ENCODE results near the gene SPAG8. TPM values are rescaled to one million over a fixed set of nuclear protein-coding genes. Genes with fewer than 3 reads are reported as not detected.

Gene SPAG8
- total and polyA plus RNA-seq, 2 donors from 2014 or later: 2.4 to 6.1 TPM

GRCh38 chr9:35852267-35852815, 40.3 kb upstream of the SPAG8 start:
- DNase-seq: peak in 1 of 5 donors; percentile 26
- no peaks in the 10 kb centered on the region for H3K27me3 ChIP-seq (ENCODE audit: control insufficient read depth, insufficient read depth, low read length)
- H3K4me3 ChIP-seq (ENCODE audit: low read length in 3 of 3): no peak overlapping the region
- no peak for FAIRE-seq
- H3K9ac ChIP-seq (ENCODE audit: low read length in 3 of 3): no peak overlapping the region
- no peaks in the 10 kb centered on the region for H3K4me1 ChIP-seq (ENCODE audit: control insufficient read depth in 2 of 3, insufficient read depth in 2 of 3, low read depth in 1 of 3, low read length in 3 of 3)
- TF ChIP-seq CTCF (IDR thresholded peaks at IDR 0.05; ENCODE audit: borderline replicate concordance, extremely low read depth, insufficient read depth): no peak
- H3K27ac ChIP-seq (ENCODE audit: low read depth in 2 of 2, low read length in 2 of 2): no peak overlapping the region
- intact Hi-C loops (cut with DNase I): no loop called here
- peaks cover 0 to under 1% (median 0%) of the 10 kb centered on the region in 3 donors for H3K36me3 ChIP-seq (ENCODE audit: control insufficient read depth in 2 of 3, insufficient read depth in 3 of 3, low read length in 3 of 3)
- H3K9me3 ChIP-seq (ENCODE audit: control insufficient read depth in 2 of 3, insufficient read depth in 1 of 3, low read length in 3 of 3): no peaks in the 10 kb centered on the region

GRCh38 chr9:35847792-35848572, 35.9 kb upstream of the SPAG8 start:
- Histone ChIP-seq H3K9ac (ENCODE audit: low read length in 3 of 3) (no peak overlapping the region), H3K9me3 (ENCODE audit: control insufficient read depth in 2 of 3, insufficient read depth in 1 of 3, low read length in 3 of 3) (no peaks in the 10 kb centered on the region), H3K4me3 (ENCODE audit: low read length in 3 of 3) (no peak overlapping the region), H3K27me3 (ENCODE audit: control insufficient read depth, insufficient read depth, low read length) (no peaks in the 10 kb centered on the region), H3K27ac (ENCODE audit: low read depth in 2 of 2, low read length in 2 of 2) (no peak overlapping the region), H3K4me1 (ENCODE audit: control insufficient read depth in 2 of 3, insufficient read depth in 2 of 3, low read depth in 1 of 3, low read length in 3 of 3) (peaks cover 3 to 9% (median 3%) of the 10 kb centered on the region in 3 donors), H3K36me3 (ENCODE audit: control insufficient read depth in 2 of 3, insufficient read depth in 3 of 3, low read length in 3 of 3) (peaks cover 0 to 5% (median 0%) of the 10 kb centered on the region in 3 donors)
- DNase-seq: no peak
- FAIRE-seq: no peak
- TF ChIP-seq CTCF (IDR thresholded peaks at IDR 0.05; ENCODE audit: borderline replicate concordance, extremely low read depth, insufficient read depth): no peak
- intact Hi-C loops (cut with DNase I): no loop called here

- peaks cover 3 to 9% (median 3%) of the 10 kb centered on the region in 3 donors for H3K4me1 ChIP-seq (ENCODE audit: control insufficient read depth in 2 of 3, insufficient read depth in 2 of 3, low read depth in 1 of 3, low read length in 3 of 3)
- TF ChIP-seq CTCF (IDR thresholded peaks at IDR 0.05; ENCODE audit: borderline replicate concordance, extremely low read depth, insufficient read depth): no peak
- no peak overlapping the region for H3K27ac ChIP-seq (ENCODE audit: low read depth in 2 of 2, low read length in 2 of 2)
- no peak overlapping the region for H3K9ac ChIP-seq (ENCODE audit: low read length in 3 of 3)
- intact Hi-C loops (cut with DNase I): no loop called here
- DNase-seq: peak in 4 of 5 donors; percentile 37 to 65 (median 46)
- no peaks in the 10 kb centered on the region for H3K9me3 ChIP-seq (ENCODE audit: control insufficient read depth in 2 of 3, insufficient read depth in 1 of 3, low read length in 3 of 3)
- FAIRE-seq: no peak
- H3K27me3 ChIP-seq (ENCODE audit: control insufficient read depth, insufficient read depth, low read length): no peaks in the 10 kb centered on the region
- H3K36me3 ChIP-seq (ENCODE audit: control insufficient read depth in 2 of 3, insufficient read depth in 3 of 3, low read length in 3 of 3): peaks cover 2 to 5% (median 4%) of the 10 kb centered on the region in 3 donors
- H3K4me3 ChIP-seq (ENCODE audit: low read length in 3 of 3): no peak overlapping the region
Observed at GRCh38 chr9:35845824-35846771, 34.0 kb upstream of the SPAG8 start.
